A549 (cell line): ENCODE measurements around the gene SEMA3C.

Source experiments
- CTCF ChIP-seq: fragments of >200 bp; sonication (Bioruptor Twin); formaldehyde crosslinking; IDR thresholded peaks from 3 replicates; pipeline ENCODE4 v1.5.1; 2016
- EP300 ChIP-seq, 2 experiments: fragments of >200 bp; sonication (Bioruptor Twin); formaldehyde crosslinking; IDR thresholded peaks; 2 replicates in 1 of 2; 3 replicates in 1 of 2; pipeline ENCODE4 v1.6.1; 2016 to 2017
- FOSB ChIP-seq: fragments of 250-450 bp; sonication (Bioruptor Pico); IDR thresholded peaks from 2 replicates; pipeline ENCODE4 v1.5.0; 2020; ENCODE audit warnings: mild to moderate bottlenecking, moderate library complexity
- KDM1A ChIP-seq: fragments of 200-600 bp; sonication (generic); IDR thresholded peaks from 2 replicates; pipeline ENCODE4 v1.6.1; 2016; ENCODE audit warnings: low read depth, mild to moderate bottlenecking
- MAFK ChIP-seq: fragments of 450-650 bp; IDR thresholded peaks from 2 replicates; pipeline ENCODE4 v1.6.1; 2014; ENCODE audit not compliant: partially characterized antibody
- MAZ ChIP-seq: fragments of 150-350 bp; IDR thresholded peaks from 2 replicates; pipeline ENCODE4 v1.6.1; 2014; ENCODE audit warnings: antibody characterized with exemption, low read depth, low read length, borderline replicate concordance
- MYC ChIP-seq: IDR thresholded peaks from 2 replicates; pipeline ENCODE4 v1.6.1; 2012; ENCODE audit warnings: mild to moderate bottlenecking, inconsistent platforms, low read length, improper control_type of control experiment, borderline replicate concordance
- PBX3 ChIP-seq: IDR thresholded peaks from 2 replicates; pipeline ENCODE4 v1.6.1; 2012
- RCOR1 ChIP-seq: fragments of 150-350 bp; IDR thresholded peaks from 2 replicates; pipeline ENCODE4 v1.6.1; 2014; ENCODE audit warnings: antibody characterized with exemption, low read length, low read depth
- REST ChIP-seq: fragments of 200-600 bp; sonication (generic); IDR thresholded peaks from 2 replicates; pipeline ENCODE4 v1.6.1; 2016; ENCODE audit warnings: antibody characterized with exemption, mild to moderate bottlenecking, moderate library complexity
- RFX5 ChIP-seq: fragments of 450-650 bp; IDR thresholded peaks from 2 replicates; pipeline ENCODE4 v1.7.1; 2014; ENCODE audit warnings: antibody characterized with exemption, mild to moderate bottlenecking, moderate library complexity
- SMC3 ChIP-seq: fragments of >200 bp; sonication (Bioruptor Twin); formaldehyde crosslinking; IDR thresholded peaks from 3 replicates; pipeline ENCODE4 v1.6.1; 2018; ENCODE audit warnings: inconsistent platforms
- USF2 ChIP-seq: fragments of 450-650 bp; IDR thresholded peaks from 2 replicates; pipeline ENCODE4 v1.6.1; 2014; ENCODE audit warnings: antibody characterized with exemption

GRCh38 chr7:80918909-80919721 lies at the start of gene SEMA3C:
- TF ChIP-seq REST: no peak
- TF ChIP-seq EP300 (IDR thresholded peaks at IDR 0.05): no peak
- no peak for TF ChIP-seq CTCF
- TF ChIP-seq RFX5: no peak
- TF ChIP-seq RCOR1: no peak
- no peak for TF ChIP-seq USF2
- TF ChIP-seq PBX3: peak; percentile 34; the same call in 1 of the 2 replicates
- TF ChIP-seq FOSB (CRISPR knock-in tag): no peak
- no peak for TF ChIP-seq MAZ
- peak; percentile 39; the same call in 1 of the 2 replicates for TF ChIP-seq MYC
- TF ChIP-seq MAFK: no peak
- TF ChIP-seq SMC3: peak; percentile 58
- no peak for TF ChIP-seq KDM1A
